Osteocyte (in vitro differentiated cells): ENCODE measurements around the gene NSMCE1. TPM values are rescaled to one million over a fixed set of nuclear protein-coding genes. Genes with fewer than 3 reads are reported as not detected.

Experiments
- DNase-seq: peaks from one replicate; pipeline ENCODE4 v3.0.0; 2021; ENCODE audit warnings: mixed read lengths; ENCODE audit not compliant: unreplicated experiment; ENCODE audit errors: extremely low spot score
- H3K27ac Mint-ChIP-seq: one replicate; pipeline ENCODE4 v1.8.0; 2021; ENCODE audit warnings: mild to moderate bottlenecking, mixed read lengths; ENCODE audit not compliant: unreplicated experiment
- H3K27me3 Mint-ChIP-seq: one replicate; pipeline ENCODE4 v1.8.0; 2021; ENCODE audit warnings: mixed read lengths; ENCODE audit not compliant: unreplicated experiment
- H3K36me3 Mint-ChIP-seq: one replicate; pipeline ENCODE4 v1.8.0; 2021; ENCODE audit warnings: mixed read lengths; ENCODE audit not compliant: unreplicated experiment
- H3K4me1 Mint-ChIP-seq: one replicate; pipeline ENCODE4 v1.8.0; 2021; ENCODE audit warnings: mixed read lengths; ENCODE audit not compliant: unreplicated experiment
- H3K4me3 Mint-ChIP-seq: one replicate; pipeline ENCODE4 v1.8.0; 2021; ENCODE audit warnings: mild to moderate bottlenecking, moderate library complexity, mixed read lengths; ENCODE audit not compliant: unreplicated experiment
- H3K9me3 Mint-ChIP-seq: one replicate; pipeline ENCODE4 v1.8.0; 2021; ENCODE audit warnings: mixed read lengths; ENCODE audit not compliant: unreplicated experiment
- long read RNA-seq: library from polyadenylated mRNA; unstranded; transcript quantifications from one replicate; pipeline ENCODE4 v2.0.0, GENCODE V29; 2021
- total RNA-seq: library from RNA; stranded (reverse); gene quantifications from 2 replicates; pipeline ENCODE4 v1.2.1, GENCODE V29; 2021
- TF ChIP-seq, protein P1 (sequence below): fragments of 200-600 bp; sonication (generic); IDR thresholded peaks from 2 replicates; pipeline ENCODE4 v1.5.0; 2021; ENCODE audit warnings: antibody characterized with exemption, mild to moderate bottlenecking, moderate library complexity

The NSMCE1 gene, protein sequence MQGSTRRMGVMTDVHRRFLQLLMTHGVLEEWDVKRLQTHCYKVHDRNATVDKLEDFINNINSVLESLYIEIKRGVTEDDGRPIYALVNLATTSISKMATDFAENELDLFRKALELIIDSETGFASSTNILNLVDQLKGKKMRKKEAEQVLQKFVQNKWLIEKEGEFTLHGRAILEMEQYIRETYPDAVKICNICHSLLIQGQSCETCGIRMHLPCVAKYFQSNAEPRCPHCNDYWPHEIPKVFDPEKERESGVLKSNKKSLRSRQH
- 26.4 and 28.3 TPM in 2 replicates for total RNA-seq
- long read RNA-seq, transcript NSMCE1-201 (8 exons, 1,067 nt), result major isoform, 61 of 70 reads
- long read RNA-seq, partial matches to known transcripts, result 1 of 70 reads
- long read RNA-seq, other reads (novel, unspliced or antisense), result 8 of 70 reads

DNA sequence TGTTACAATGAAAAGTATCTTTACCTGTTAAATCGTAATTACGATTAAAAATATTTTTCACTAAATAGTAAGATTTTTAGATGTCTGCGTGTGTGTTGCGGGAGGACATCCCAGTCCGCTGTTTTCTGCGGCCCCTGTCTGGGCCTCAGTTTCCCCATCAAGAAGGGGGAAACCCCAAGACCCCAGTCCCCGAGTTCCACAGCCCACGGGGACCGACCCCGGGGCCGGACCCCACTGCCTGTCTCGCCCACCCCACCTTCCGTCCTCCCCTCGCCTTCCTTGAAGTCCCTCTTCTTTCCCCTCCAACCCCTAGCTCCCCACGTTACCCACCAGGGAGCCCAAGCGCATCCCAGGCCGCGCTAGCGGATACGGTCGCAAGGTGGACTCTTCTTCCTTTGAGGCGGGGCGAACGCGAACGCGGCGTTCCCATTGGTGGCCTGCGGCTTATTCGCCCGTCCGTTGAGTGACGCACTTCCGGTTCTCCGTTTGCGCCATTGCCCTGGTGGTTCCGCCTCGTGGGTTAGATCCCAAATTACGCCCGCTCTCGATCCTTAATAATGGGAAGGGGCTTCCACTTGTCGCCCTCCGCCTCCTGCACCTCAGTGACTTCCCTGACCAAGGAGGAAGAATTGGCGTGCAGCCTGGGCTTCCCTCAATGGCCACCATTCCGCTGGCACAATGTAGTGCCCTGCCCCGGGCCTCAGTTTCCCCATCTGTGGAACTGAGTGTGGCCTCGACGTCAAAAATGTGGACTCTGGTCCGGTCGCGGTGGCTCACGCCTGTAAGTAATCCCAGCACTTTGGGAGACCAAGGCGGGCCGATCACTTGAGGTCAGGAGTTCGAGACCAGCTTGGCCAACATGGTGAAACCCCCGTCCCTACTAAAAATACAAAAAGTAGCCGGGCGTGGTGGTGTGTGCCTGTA lies at the start of gene NSMCE1:
TSS of gene NSMCE1 (minus strand) at position 397 of the 924 bp plus-strand sequence. CDS start 11,202 bp downstream, outside the sequence.
- Mint-ChIP-seq H3K27me3 (no peaks in the 10 kb centered on the region), H3K4me3 (peak within 1 kb of the TSS; percentile 89), H3K4me1 (peaks cover 12% of the 10 kb centered on the region), H3K27ac (peak within 1 kb of the TSS; percentile 91), H3K9me3 (no peaks in the 10 kb centered on the region), H3K36me3 (no peaks in the 10 kb centered on the region)
- TF ChIP-seq, protein P1, sequence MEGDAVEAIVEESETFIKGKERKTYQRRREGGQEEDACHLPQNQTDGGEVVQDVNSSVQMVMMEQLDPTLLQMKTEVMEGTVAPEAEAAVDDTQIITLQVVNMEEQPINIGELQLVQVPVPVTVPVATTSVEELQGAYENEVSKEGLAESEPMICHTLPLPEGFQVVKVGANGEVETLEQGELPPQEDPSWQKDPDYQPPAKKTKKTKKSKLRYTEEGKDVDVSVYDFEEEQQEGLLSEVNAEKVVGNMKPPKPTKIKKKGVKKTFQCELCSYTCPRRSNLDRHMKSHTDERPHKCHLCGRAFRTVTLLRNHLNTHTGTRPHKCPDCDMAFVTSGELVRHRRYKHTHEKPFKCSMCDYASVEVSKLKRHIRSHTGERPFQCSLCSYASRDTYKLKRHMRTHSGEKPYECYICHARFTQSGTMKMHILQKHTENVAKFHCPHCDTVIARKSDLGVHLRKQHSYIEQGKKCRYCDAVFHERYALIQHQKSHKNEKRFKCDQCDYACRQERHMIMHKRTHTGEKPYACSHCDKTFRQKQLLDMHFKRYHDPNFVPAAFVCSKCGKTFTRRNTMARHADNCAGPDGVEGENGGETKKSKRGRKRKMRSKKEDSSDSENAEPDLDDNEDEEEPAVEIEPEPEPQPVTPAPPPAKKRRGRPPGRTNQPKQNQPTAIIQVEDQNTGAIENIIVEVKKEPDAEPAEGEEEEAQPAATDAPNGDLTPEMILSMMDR, result no peak
- DNase-seq, result peak; percentile 95

DNA sequence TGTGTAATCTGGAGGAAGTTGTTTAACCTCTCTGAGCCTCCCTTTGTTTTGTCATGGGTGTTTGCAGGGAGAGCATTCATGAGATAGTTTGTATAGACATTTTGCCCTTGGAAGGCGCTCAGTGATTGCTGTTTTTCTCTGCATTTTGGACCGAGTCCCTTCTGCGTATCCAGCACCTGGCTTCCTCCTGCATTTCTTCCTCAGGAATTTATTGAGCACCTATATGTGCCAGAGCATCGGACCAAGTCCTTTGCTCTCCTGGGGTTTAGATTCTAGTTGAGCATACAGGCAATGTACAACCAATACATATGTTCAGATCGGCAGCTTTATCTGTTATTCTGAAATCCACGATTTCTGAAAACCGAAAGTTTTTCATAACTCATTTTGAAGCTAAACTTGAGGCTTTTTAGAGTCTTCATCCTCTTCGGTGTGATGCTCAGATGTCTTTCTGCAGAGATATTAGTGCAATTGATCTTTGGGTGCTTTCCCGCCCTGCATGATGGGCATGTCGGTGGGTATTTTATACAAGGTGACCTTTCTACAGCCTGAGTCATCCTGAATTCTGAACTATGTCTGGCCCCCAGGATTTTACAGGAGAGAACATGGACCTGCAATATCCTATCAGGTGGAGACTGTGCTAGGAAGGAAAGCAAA lies 49.3 kb upstream of the NSMCE1 start:
- Mint-ChIP-seq H3K27ac (peak overlapping the region; percentile 74), H3K27me3 (no peaks in the 10 kb centered on the region), H3K36me3 (peaks cover 2% of the 10 kb centered on the region), H3K4me1 (peaks cover 58% of the 10 kb centered on the region), H3K4me3 (no peak overlapping the region), H3K9me3 (no peaks in the 10 kb centered on the region)
- TF ChIP-seq, protein P1, result no peak
- no peak for DNase-seq

DNA sequence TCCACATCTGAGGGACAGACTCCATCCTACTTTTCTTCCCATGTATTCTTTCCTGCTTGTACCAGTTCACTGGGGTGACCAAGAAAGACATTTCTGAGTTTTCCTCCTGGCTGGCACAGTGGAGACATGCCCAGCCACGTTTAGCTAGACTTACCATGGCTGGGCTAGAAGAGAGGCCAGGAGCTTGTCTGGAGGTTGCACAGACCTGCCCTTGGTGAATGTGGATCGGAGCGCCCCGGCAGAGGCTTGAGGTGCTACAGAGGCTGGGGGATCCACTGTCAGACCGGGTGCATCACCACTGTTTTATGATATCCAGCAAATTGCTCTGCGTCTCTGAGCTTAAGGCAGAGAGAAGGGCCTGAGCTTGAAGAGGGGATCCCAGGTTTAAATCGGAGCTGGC lies 48.7 kb upstream of the NSMCE1 start:
- Mint-ChIP-seq H3K27me3 (no peaks in the 10 kb centered on the region), H3K4me3 (no peak overlapping the region), H3K36me3 (peaks cover 2% of the 10 kb centered on the region), H3K9me3 (no peaks in the 10 kb centered on the region), H3K27ac (peak overlapping the region; percentile 59), H3K4me1 (peaks cover 60% of the 10 kb centered on the region)
- no peak for DNase-seq
- TF ChIP-seq, protein P1, result no peak

DNA sequence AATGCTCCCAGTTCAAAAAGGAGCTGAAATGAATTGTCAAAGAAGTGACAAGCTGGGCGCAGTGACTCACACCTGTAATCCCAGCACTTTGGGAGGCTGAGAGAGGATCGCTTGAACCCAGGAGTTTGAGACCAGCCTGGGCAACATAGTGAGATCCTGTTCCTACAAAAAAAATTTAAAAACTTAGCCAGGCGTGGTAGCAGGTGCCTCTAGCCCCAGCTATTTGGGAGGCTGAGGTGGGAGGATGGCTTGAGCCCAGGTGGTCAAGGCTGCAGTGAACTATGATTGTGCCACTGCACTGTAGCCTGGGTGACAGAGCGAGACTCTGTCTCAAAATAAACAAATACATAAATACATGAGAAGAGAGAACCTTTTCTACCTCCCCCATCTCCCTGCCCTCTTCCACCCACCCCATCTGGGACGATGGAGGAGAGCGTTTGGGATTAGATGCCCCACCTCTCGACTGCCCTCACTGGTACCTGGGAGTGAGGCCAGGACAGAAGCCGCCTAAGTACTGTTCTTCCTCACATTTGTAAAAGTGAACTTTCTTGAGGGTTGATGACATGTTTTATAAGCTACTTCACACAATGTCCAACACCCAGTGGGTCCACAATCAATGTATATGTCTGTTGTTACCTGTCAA lies 47.6 kb upstream of the NSMCE1 start:
- no peak for DNase-seq
- Mint-ChIP-seq H3K27ac (no peak overlapping the region), H3K4me3 (peak overlapping the region; percentile 86), H3K4me1 (peaks cover 54% of the 10 kb centered on the region), H3K36me3 (peaks cover 2% of the 10 kb centered on the region), H3K9me3 (no peaks in the 10 kb centered on the region), H3K27me3 (no peaks in the 10 kb centered on the region)
- TF ChIP-seq, protein P1, result no peak
